Measurements from ENCODE around the gene OR1L1. TPM values are rescaled to one million over a fixed set of nuclear protein-coding genes. Genes with fewer than 3 reads are reported as not detected.

OR1L1 gene
- total and polyA plus RNA-seq, 2 of the 8 experiments (the other 6 are each of a cell fraction or from before 2014, with no cell fraction given), result not detected

GRCh38 chr9:122656378-122656777 is 5.1 kb upstream of the OR1L1 start (continued):
- TF ChIP-seq TBP (IDR thresholded peaks at IDR 0.05; ENCODE audit: low read depth, low read length), result no peak

Data from H1 (cell line).